PC-3 (cell line): Measurements from ENCODE around the gene STAG1. TPM values are rescaled to one million over a fixed set of nuclear protein-coding genes. Genes with fewer than 3 reads are reported as not detected.
"Not testable (repeated sequence)": the region's sequence is repeated elsewhere in the genome, so short reads cannot be mapped to it uniquely, and the experiment has no call there.

ENCODE experiments used
- ATAC-seq: fragments of 200-7000 bp; cut with Tn5 transposase; 2 replicates; pipeline ENCODE4 v1.9.1; 2020; ENCODE audit warnings: mild to moderate bottlenecking, moderate library complexity
- BruUV-seq: library from RNA; stranded (reverse); fragments of 400-500 nt; replicated peaks from 2 replicates; lab custom pipeline; 2021; lab: Mats Ljungman, UMichigan
- CTCF ChIA-PET: fragments of 300-600 bp; sonication (Branson Sonifier 250); formaldehyde crosslinking; loops from one replicate; lab custom pipeline; 2022; ENCODE audit warnings: antibody characterized with exemption; lab: Charles Lee
- POLR2A ChIA-PET: fragments of 300-600 bp; sonication (Branson Sonifier 250); formaldehyde crosslinking; loops from one replicate; lab custom pipeline; 2022; ENCODE audit warnings: antibody characterized with exemption; ENCODE audit not compliant: unreplicated experiment; lab: Charles Lee
- DNase-seq: peaks from one replicate; pipeline ENCODE4 v3.0.0-alpha.2; 2015
- H2AFZ ChIP-seq: fragments of 300-600 bp; sonication (generic); 2 replicates; pipeline ENCODE4 v1.6.0; 2016; ENCODE audit warnings: antibody characterized with exemption, low read length
- H3F3A ChIP-seq: fragments of 300-600 bp; sonication (generic); one replicate; pipeline ENCODE4 v1.6.0; 2017; ENCODE audit warnings: antibody characterized with exemption, low read length, control low read depth, mild to moderate bottlenecking; ENCODE audit not compliant: unreplicated experiment
- H3K27ac ChIP-seq: fragments of 300-600 bp; sonication (generic); 2 replicates; pipeline ENCODE4 v1.5.1; 2016; ENCODE audit warnings: mild to moderate bottlenecking, low read length
- H3K27me3 ChIP-seq: fragments of 300-600 bp; sonication (generic); 2 replicates; pipeline ENCODE4 v1.6.1; 2016; ENCODE audit warnings: low read length, mixed read lengths
- H3K36me3 ChIP-seq: fragments of 300-600 bp; sonication (generic); 2 replicates; pipeline ENCODE4 v1.6.1; 2016; ENCODE audit warnings: low read depth, mixed run types, low read length, mixed read lengths
- H3K4me1 ChIP-seq: fragments of 300-600 bp; sonication (generic); 2 replicates; pipeline ENCODE4 v1.5.1; 2016; ENCODE audit warnings: low read length; ENCODE audit not compliant: insufficient read depth
- H3K4me2 ChIP-seq: fragments of 300-600 bp; sonication (generic); 2 replicates; pipeline ENCODE4 v1.6.0; 2016; ENCODE audit warnings: low read length
- H3K4me3 ChIP-seq: fragments of 300-600 bp; sonication (generic); 2 replicates; pipeline ENCODE4 v1.5.1; 2016; ENCODE audit warnings: mild to moderate bottlenecking, low read length, mixed read lengths
- H3K79me2 ChIP-seq: fragments of 300-600 bp; sonication (generic); 2 replicates; pipeline ENCODE4 v1.6.1; 2017; ENCODE audit warnings: low read length, mixed read lengths
- H3K9ac ChIP-seq: fragments of 300-600 bp; sonication (generic); 2 replicates; pipeline ENCODE4 v1.6.0; 2016; ENCODE audit warnings: mild to moderate bottlenecking, low read length
- H3K9me2 ChIP-seq: fragments of 300-600 bp; sonication (generic); replicated peaks from 2 replicates; pipeline ENCODE4 v1.6.1; 2016; ENCODE audit warnings: mixed run types, low read length, mixed read lengths
- H3K9me3 ChIP-seq: fragments of 300-600 bp; sonication (generic); 2 replicates; pipeline ENCODE4 v1.6.1; 2016; ENCODE audit warnings: low read length, mixed read lengths
- H4K20me1 ChIP-seq: fragments of 300-600 bp; sonication (generic); 2 replicates; pipeline ENCODE4 v1.6.1; 2016; ENCODE audit warnings: low read length, mixed read lengths
- CTCF ChIP-seq: fragments of 300-600 bp; sonication (generic); conservative IDR thresholded peaks from 2 replicates; pipeline ENCODE4 v1.5.1; 2017; ENCODE audit warnings: antibody characterized with exemption, low read depth, mild to moderate bottlenecking, low read length
- EZH2 ChIP-seq: fragments of 300-600 bp; sonication (generic); IDR thresholded peaks from one replicate; pipeline ENCODE4 v1.6.1; 2017; ENCODE audit warnings: antibody characterized with exemption, mild to moderate bottlenecking, low read length; ENCODE audit not compliant: unreplicated experiment
- EZH2phosphoT487 ChIP-seq: fragments of 300-600 bp; sonication (generic); IDR thresholded peaks from 2 replicates; pipeline ENCODE4 v1.6.1; 2018; ENCODE audit warnings: mild to moderate bottlenecking, antibody characterized with exemption, low read length, borderline replicate concordance
- intact Hi-C: fragments of 100-400 bp; cut with micrococcal nuclease; formaldehyde crosslinking; loops from 2 replicates; pipeline ENCODE4 v1.9.0; 2023
- total RNA-seq: library from RNA; depleted of rRNA; stranded (reverse); fragments of >200 nt; gene quantifications from 2 replicates; pipeline ENCODE4 v1.2.3, GENCODE V29; 2014

STAG1 gene
- total RNA-seq, 1 experiment from 2014 or later: 14.6 TPM

GRCh38 chr3:136778865-136779264 is 26.7 kb upstream of the STAG1 start:
- ChIA-PET POLR2A (no interaction called here), CTCF (no interaction called here)
- ATAC-seq (no peak), DNase-seq (no peak)
- no peak overlapping the region for H3K27ac ChIP-seq
- H4K20me1 ChIP-seq: no peaks in the 10 kb centered on the region
- H3F3A ChIP-seq: no peaks in the 10 kb centered on the region
- no peaks in the 10 kb centered on the region for H3K9me3 ChIP-seq
- H3K36me3 ChIP-seq: no peaks in the 10 kb centered on the region
- no peak overlapping the region for H3K9ac ChIP-seq
- no peak overlapping the region for H2AFZ ChIP-seq
- no peak overlapping the region for H3K4me2 ChIP-seq
- H3K4me3 ChIP-seq: no peak overlapping the region
- BruUV-seq: no TSS peak
- TF ChIP-seq CTCF (no peak), EZH2 (no peak), EZH2phosphoT487 (no peak)
- H3K9me2 ChIP-seq: no peaks in the 10 kb centered on the region
- no peaks in the 10 kb centered on the region for H3K27me3 ChIP-seq
- no peaks in the 10 kb centered on the region for H3K79me2 ChIP-seq
- intact Hi-C loops: no loop called here
- H3K4me1 ChIP-seq: no peaks in the 10 kb centered on the region

- no peaks in the 10 kb centered on the region for H3K79me2 ChIP-seq
- H3K4me1 ChIP-seq: no peaks in the 10 kb centered on the region
- intact Hi-C loops: no loop called here
- H3K9me2 ChIP-seq: no peaks in the 10 kb centered on the region
- no peaks in the 10 kb centered on the region for H3K36me3 ChIP-seq
- no peak overlapping the region for H3K9ac ChIP-seq
- no peak overlapping the region for H2AFZ ChIP-seq
- ChIA-PET CTCF (no interaction called here), POLR2A (no interaction called here)
- H3K27ac ChIP-seq: no peak overlapping the region
- ATAC-seq (peak; percentile 24; the same call in 1 of the 2 replicates), DNase-seq (peak; percentile 17)
- no peak for TF ChIP-seq EZH2phosphoT487
- no peak for TF ChIP-seq CTCF
- TF ChIP-seq EZH2: no peak
- no peaks in the 10 kb centered on the region for H3K27me3 ChIP-seq
- no peaks in the 10 kb centered on the region for H3K9me3 ChIP-seq
- H3K4me3 ChIP-seq: no peak overlapping the region
- H4K20me1 ChIP-seq: no peaks in the 10 kb centered on the region
- BruUV-seq: no TSS peak
- no peak overlapping the region for H3K4me2 ChIP-seq
- no peaks in the 10 kb centered on the region for H3F3A ChIP-seq
Observed at GRCh38 chr3:136772709-136773108, 20.5 kb upstream of the STAG1 start.

- H3F3A ChIP-seq, H3K79me2 ChIP-seq, H3K4me3 ChIP-seq, H3K27me3 ChIP-seq, H4K20me1 ChIP-seq, BruUV-seq, CTCF ChIA-PET, ATAC-seq, H3K27ac ChIP-seq, H2AFZ ChIP-seq, H3K9ac ChIP-seq, H3K4me1 ChIP-seq, H3K36me3 ChIP-seq, H3K9me2 ChIP-seq, POLR2A ChIA-PET, H3K9me3 ChIP-seq, H3K4me2 ChIP-seq: not testable (repeated sequence)
- DNase-seq: peak; percentile 43
- intact Hi-C loops: loop anchor here (1.0 to 10.0 kb wide), 2 partner anchors 176 to 256 kb away; no protein-coding TSS in a partner anchor
- TF ChIP-seq CTCF: peak; percentile 69
Observed at GRCh38 chr3:136758160-136759102, 6.3 kb upstream of the STAG1 start.
